Neural cell (in vitro differentiated cells): ENCODE results near the gene RNASEL.

Experiments
- CTCF ChIP-seq: fragments of 450-650 bp; IDR thresholded peaks from 2 replicates; pipeline ENCODE4 v1.5.1; 2014; ENCODE audit warnings: antibody characterized with exemption, mild to moderate bottlenecking, moderate library complexity; ENCODE audit not compliant: poor library complexity, severe bottlenecking
- EP300 ChIP-seq: fragments of 450-650 bp; conservative IDR thresholded peaks from 2 replicates; pipeline ENCODE4 v1.6.1; 2014; ENCODE audit warnings: antibody characterized with exemption, mild to moderate bottlenecking, moderate library complexity; ENCODE audit not compliant: poor library complexity, severe bottlenecking
- EZH2 ChIP-seq: fragments of 200-600, 300-800 bp; shearing (Covaris generic), sonication (generic); IDR thresholded peaks from 2 replicates; pipeline ENCODE4 v1.6.1; 2014; ENCODE audit warnings: antibody characterized with exemption, low read length, borderline replicate concordance, mild to moderate bottlenecking; ENCODE audit not compliant: insufficient read depth, poor library complexity, severe bottlenecking
- MXI1 ChIP-seq: fragments of 450-650 bp; conservative IDR thresholded peaks from 2 replicates; pipeline ENCODE4 v1.6.1; 2014; ENCODE audit warnings: antibody characterized with exemption, mild to moderate bottlenecking; ENCODE audit not compliant: poor library complexity, severe bottlenecking
- POLR2AphosphoS5 ChIP-seq: IDR thresholded peaks from 2 replicates; pipeline ENCODE4 v1.6.1; 2012
- RAD21 ChIP-seq: fragments of 450-650 bp; conservative IDR thresholded peaks from 2 replicates; pipeline ENCODE4 v1.6.1; 2014; ENCODE audit warnings: antibody characterized with exemption, mild to moderate bottlenecking, moderate library complexity
- REST ChIP-seq: IDR thresholded peaks from 2 replicates; pipeline ENCODE4 v1.6.1; 2012; ENCODE audit warnings: borderline replicate concordance
- SMC3 ChIP-seq: fragments of 450-650 bp; conservative IDR thresholded peaks from 2 replicates; pipeline ENCODE4 v1.6.1; 2014; ENCODE audit warnings: antibody characterized with exemption, mild to moderate bottlenecking, moderate library complexity; ENCODE audit not compliant: poor library complexity
- TAF1 ChIP-seq: IDR thresholded peaks from 2 replicates; pipeline ENCODE4 v1.6.1; 2012; ENCODE audit warnings: low read depth

GRCh38 chr1:182603646-182604174, 14.7 kb upstream of the RNASEL start:
- TF ChIP-seq POLR2AphosphoS5 (no peak), CTCF (no peak), EP300 (no peak), TAF1 (no peak), EZH2 (no peak), RAD21 (no peak), MXI1 (no peak), REST (no peak), SMC3 (no peak)
